Measurements from ENCODE around the gene TP53RK.

DNA sequence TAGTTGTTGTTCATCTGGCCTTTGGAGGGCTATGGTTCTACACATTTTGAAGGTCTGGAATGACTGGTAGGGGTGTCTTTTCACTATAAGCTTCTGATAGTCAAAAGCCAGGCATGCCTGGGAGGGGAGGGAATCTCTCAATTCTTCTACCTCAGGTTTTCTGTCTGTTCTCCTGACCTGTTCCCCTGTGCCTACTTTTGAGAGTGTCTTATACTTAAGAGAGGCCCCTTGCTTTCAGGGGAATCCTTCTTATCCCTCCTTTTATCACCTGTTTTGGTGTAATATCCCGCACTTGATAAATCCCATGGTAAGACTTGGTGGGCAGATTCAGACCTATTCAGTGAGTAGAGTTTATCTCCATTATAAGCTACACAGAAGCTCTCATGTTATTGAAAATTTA lies 27.6 kb downstream of the TP53RK start:
- TF ChIP-seq, protein P1, sequence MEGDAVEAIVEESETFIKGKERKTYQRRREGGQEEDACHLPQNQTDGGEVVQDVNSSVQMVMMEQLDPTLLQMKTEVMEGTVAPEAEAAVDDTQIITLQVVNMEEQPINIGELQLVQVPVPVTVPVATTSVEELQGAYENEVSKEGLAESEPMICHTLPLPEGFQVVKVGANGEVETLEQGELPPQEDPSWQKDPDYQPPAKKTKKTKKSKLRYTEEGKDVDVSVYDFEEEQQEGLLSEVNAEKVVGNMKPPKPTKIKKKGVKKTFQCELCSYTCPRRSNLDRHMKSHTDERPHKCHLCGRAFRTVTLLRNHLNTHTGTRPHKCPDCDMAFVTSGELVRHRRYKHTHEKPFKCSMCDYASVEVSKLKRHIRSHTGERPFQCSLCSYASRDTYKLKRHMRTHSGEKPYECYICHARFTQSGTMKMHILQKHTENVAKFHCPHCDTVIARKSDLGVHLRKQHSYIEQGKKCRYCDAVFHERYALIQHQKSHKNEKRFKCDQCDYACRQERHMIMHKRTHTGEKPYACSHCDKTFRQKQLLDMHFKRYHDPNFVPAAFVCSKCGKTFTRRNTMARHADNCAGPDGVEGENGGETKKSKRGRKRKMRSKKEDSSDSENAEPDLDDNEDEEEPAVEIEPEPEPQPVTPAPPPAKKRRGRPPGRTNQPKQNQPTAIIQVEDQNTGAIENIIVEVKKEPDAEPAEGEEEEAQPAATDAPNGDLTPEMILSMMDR (IDR thresholded peaks at IDR 0.05) = no peak
- TF ChIP-seq POLR2A (IDR thresholded peaks at IDR 0.05) = no peak

Measured in upper lobe of left lung (tissue), 4 donors.